ENCODE data around the gene TPRN. TPM values are rescaled to one million over a fixed set of nuclear protein-coding genes. Genes with fewer than 3 reads are reported as not detected.

Gene TPRN
- total and polyA plus RNA-seq, 2 experiments from 2014 or later: 6.4 to 29.2 TPM

- TF ChIP-seq ZNF462 (CRISPR knock-in tag; IDR thresholded peaks at IDR 0.05) (no peak), ZNF331 (CRISPR knock-in tag; IDR thresholded peaks at IDR 0.05; ENCODE audit: low read depth) (no peak), JUNB (IDR thresholded peaks at IDR 0.05; ENCODE audit: unreplicated experiment) (no peak), ZNF114 (CRISPR knock-in tag; IDR thresholded peaks at IDR 0.05) (no peak), CREB1 (CRISPR knock-in tag; IDR thresholded peaks at IDR 0.05; ENCODE audit: low read depth) (no peak), STAT1 (IDR thresholded peaks at IDR 0.05; ENCODE audit: unreplicated experiment) (no peak), CTCF (conservative IDR thresholded peaks at IDR 0.05; ENCODE audit: low read depth in 2 of 2) (no peak), EZH2 (IDR thresholded peaks at IDR 0.05; ENCODE audit: low read depth, unreplicated experiment) (no peak)
These were observed 47.3 kb upstream of the TPRN start (continued) for GRCh38 chr9:137247916-137248175.

Data from GM23338 (cell line).